ENCODE measurements around the gene TRERF1. TPM values are rescaled to one million over a fixed set of nuclear protein-coding genes. Genes with fewer than 3 reads are reported as not detected.

TRERF1 gene, protein sequence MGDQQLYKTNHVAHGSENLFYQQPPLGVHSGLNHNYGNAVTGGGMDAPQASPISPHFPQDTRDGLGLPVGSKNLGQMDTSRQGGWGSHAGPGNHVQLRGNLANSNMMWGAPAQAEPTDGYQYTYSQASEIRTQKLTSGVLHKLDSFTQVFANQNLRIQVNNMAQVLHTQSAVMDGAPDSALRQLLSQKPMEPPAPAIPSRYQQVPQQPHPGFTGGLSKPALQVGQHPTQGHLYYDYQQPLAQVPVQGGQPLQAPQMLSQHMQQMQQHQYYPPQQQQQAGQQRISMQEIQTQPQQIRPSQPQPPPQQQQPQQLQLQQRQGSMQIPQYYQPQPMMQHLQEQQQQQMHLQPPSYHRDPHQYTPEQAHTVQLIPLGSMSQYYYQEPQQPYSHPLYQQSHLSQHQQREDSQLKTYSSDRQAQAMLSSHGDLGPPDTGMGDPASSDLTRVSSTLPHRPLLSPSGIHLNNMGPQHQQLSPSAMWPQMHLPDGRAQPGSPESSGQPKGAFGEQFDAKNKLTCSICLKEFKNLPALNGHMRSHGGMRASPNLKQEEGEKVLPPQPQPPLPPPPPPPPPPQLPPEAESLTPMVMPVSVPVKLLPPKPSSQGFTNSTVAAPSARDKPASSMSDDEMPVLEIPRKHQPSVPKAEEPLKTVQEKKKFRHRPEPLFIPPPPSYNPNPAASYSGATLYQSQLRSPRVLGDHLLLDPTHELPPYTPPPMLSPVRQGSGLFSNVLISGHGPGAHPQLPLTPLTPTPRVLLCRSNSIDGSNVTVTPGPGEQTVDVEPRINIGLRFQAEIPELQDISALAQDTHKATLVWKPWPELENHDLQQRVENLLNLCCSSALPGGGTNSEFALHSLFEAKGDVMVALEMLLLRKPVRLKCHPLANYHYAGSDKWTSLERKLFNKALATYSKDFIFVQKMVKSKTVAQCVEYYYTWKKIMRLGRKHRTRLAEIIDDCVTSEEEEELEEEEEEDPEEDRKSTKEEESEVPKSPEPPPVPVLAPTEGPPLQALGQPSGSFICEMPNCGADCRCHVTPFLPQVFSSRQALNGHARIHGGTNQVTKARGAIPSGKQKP (N-terminal part only)
- total RNA-seq (2013) = 6.1 TPM
- polyA plus RNA-seq = 1 to 10 TPM in 2 of 3 donors, under 1 TPM in 1; 0.58 to 10.0 (median 2.0) TPM
- polyA minus RNA-seq = 11.2 and 18.2 TPM in 2 replicates
- 4.6 to 36.9 (median 26.2) reads per million in 11 experiments for total RNA-seq

DNA sequence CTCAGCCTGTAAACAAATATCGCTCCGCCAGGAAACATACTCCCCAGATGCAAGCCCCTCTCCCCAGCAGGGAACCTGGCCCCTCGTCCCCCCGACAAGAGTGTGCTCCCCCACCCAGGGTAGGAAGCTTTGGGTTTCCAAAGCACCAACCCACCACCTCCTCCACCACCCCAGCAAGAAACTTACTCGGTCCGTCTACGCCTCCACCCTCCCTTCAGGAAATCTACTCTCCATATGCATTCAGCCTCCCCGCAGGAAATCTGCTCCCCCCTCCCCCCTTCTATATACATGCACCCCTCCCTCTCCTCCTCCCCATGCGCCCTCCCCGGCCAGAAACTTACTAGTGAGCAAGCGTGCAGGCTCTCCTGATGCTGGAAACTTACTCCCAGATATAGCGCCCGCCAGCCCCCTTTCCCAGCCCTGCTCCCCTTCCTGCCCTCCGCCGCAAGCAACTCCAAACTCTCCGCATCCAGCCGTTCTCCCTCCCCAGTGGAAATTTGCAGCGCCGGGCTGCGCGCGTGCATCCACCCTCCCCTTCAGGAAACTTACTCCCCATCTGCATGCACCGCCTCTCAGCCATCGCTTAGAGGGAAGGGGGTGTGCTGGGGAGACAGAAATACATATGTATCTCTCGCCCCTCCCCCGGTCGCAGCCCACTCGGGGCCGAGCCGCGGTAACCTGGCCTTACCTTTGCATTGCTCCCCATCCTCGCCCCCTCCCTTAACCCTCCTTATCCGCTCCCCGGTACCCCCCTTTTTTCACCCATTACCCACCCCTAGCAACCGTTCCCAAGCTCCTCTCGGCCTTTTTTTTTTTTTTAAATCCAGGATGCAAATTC, at the start of gene TRERF1:
Gene TRERF1 (minus strand): TSS at position 594 of the 838 bp plus-strand sequence. CDS start 182,336 bp downstream, outside the sequence.
- Histone ChIP-seq H3K9me3 (replicated peaks in 1 of 2; ENCODE audit: control insufficient read depth in 1 of 2, insufficient read depth in 1 of 2, low read length in 2 of 2) (no peaks in the 10 kb centered on the region), H3K27ac (ENCODE audit: low read depth in 1 of 2, low read length in 2 of 2) (peak within 1 kb of the TSS; percentile 55 to 82), H3K4me2 (replicated peaks; ENCODE audit: extremely low read depth, low read length, poor library complexity, severe bottlenecking) (peak within 1 kb of the TSS; percentile 98), H3K27me3 (ENCODE audit: control insufficient read depth in 2 of 2, insufficient read depth in 2 of 2, low read length in 2 of 2) (peaks cover 0 to 4% of the 10 kb centered on the region in 2 donors), H3K36me3 (replicated peaks in 1 of 2; ENCODE audit: control insufficient read depth in 1 of 2, insufficient read depth in 2 of 2, low read length in 2 of 2) (no peaks in the 10 kb centered on the region), H3K79me2 (ENCODE audit: insufficient read depth, low read length) (peaks cover 64% of the 10 kb centered on the region), H3K4me1 (ENCODE audit: control insufficient read depth in 1 of 2, insufficient read depth in 2 of 2, low read length in 2 of 2) (peaks cover 45 to 46% of the 10 kb centered on the region in 2 donors), H3K9ac (ENCODE audit: insufficient read depth, low read length, poor library complexity, severe bottlenecking) (peak within 1 kb of the TSS; percentile 75), H3K4me3 (replicated peaks in 1 of 3; ENCODE audit: low read depth in 2 of 3, low read length in 3 of 3) (peak within 1 kb of the TSS; percentile 53 to 96 (median 63)), H2AFZ (ENCODE audit: insufficient read depth, low read depth, low read length, poor library complexity, severe bottlenecking) (peak within 1 kb of the TSS; percentile 97), H4K20me1 (ENCODE audit: insufficient read depth, low read length) (peaks cover 17% of the 10 kb centered on the region)
- intact Hi-C loops (cut with micrococcal nuclease) = loop anchor here (5.0 to 10.0 kb wide), 5 partner anchors 34 to 96 kb away; no protein-coding TSS in a partner anchor
- Mint-ChIP-seq H3K27me3 (ENCODE audit: low read depth in 3 of 3) (peaks cover 11 to 18% (median 14%) of the 10 kb centered on the region in 3 donors), H3K4me1 (peaks cover 50% of the 10 kb centered on the region), H3K4me3 (peak within 1 kb of the TSS; percentile 98 to 100), H3K9me3 (peaks cover 0 to 3% (median 0%) of the 10 kb centered on the region in 7 donors), H3K36me3 (peaks cover 0 to 8% of the 10 kb centered on the region in 2 donors), H3K27ac (peak within 1 kb of the TSS; percentile 82 to 97 (median 94))
- WGBS (ENCODE audit: insufficient coverage) = under 1% methylated on average over 23 of the region's 36 CpGs
- DNase-seq = peak; percentile 18 to 47 (median 45)
- TF ChIP-seq, protein P1, sequence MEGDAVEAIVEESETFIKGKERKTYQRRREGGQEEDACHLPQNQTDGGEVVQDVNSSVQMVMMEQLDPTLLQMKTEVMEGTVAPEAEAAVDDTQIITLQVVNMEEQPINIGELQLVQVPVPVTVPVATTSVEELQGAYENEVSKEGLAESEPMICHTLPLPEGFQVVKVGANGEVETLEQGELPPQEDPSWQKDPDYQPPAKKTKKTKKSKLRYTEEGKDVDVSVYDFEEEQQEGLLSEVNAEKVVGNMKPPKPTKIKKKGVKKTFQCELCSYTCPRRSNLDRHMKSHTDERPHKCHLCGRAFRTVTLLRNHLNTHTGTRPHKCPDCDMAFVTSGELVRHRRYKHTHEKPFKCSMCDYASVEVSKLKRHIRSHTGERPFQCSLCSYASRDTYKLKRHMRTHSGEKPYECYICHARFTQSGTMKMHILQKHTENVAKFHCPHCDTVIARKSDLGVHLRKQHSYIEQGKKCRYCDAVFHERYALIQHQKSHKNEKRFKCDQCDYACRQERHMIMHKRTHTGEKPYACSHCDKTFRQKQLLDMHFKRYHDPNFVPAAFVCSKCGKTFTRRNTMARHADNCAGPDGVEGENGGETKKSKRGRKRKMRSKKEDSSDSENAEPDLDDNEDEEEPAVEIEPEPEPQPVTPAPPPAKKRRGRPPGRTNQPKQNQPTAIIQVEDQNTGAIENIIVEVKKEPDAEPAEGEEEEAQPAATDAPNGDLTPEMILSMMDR (IDR thresholded peaks at IDR 0.05) = no peak
